Karpas-422 (cell line): ENCODE results near the gene OR4C16. TPM values are rescaled to one million over a fixed set of nuclear protein-coding genes. Genes with fewer than 3 reads are reported as not detected.

Experiments used
- DNase-seq: peaks from one replicate; pipeline ENCODE4 v3.0.0-alpha.2; 2015
- H2AFZ ChIP-seq: fragments of 200-600 bp; sonication (generic); 2 replicates; pipeline ENCODE4 v1.6.1; 2014; ENCODE audit warnings: antibody characterized with exemption, low read length, mixed read lengths
- H3K27ac ChIP-seq: fragments of 200-600 bp; sonication (generic); 2 replicates; pipeline ENCODE4 v1.5.1; 2014; ENCODE audit warnings: mild to moderate bottlenecking, low read length, moderate library complexity
- H3K27me3 ChIP-seq: fragments of 200-600 bp; sonication (generic); 2 replicates; pipeline ENCODE4 v1.6.1; 2014; ENCODE audit warnings: low read length, mixed read lengths
- H3K36me3 ChIP-seq: fragments of 200-600 bp; sonication (generic); 2 replicates; pipeline ENCODE4 v1.6.1; 2014; ENCODE audit warnings: low read length, mixed read lengths; ENCODE audit not compliant: insufficient read depth
- H3K4me1 ChIP-seq: fragments of 200-600 bp; sonication (generic); 2 replicates; pipeline ENCODE4 v1.6.1; 2014; ENCODE audit warnings: mild to moderate bottlenecking, low read length, mixed read lengths
- H3K4me2 ChIP-seq: fragments of 200-600 bp; sonication (generic); 2 replicates; pipeline ENCODE4 v1.6.1; 2014; ENCODE audit warnings: low read length, low read depth, mild to moderate bottlenecking; ENCODE audit not compliant: poor library complexity, severe bottlenecking
- H3K4me3 ChIP-seq: fragments of 200-600 bp; sonication (generic); 2 replicates; pipeline ENCODE4 v1.5.1; 2014; ENCODE audit warnings: mild to moderate bottlenecking, antibody characterized with exemption, low read length, mixed read lengths
- H3K79me2 ChIP-seq: fragments of 200-600 bp; sonication (generic); 2 replicates; pipeline ENCODE4 v1.6.1; 2014; ENCODE audit warnings: mild to moderate bottlenecking, low read length, mixed read lengths
- H3K9ac ChIP-seq: fragments of 200-600 bp; sonication (generic); 2 replicates; pipeline ENCODE4 v1.6.0; 2014; ENCODE audit warnings: low read length
- H3K9me2 ChIP-seq: fragments of 200-600 bp; sonication (generic), shearing (Covaris generic); replicated peaks from 2 replicates; pipeline ENCODE4 v1.6.0; 2014; ENCODE audit warnings: mild to moderate bottlenecking, low read length, moderate library complexity; ENCODE audit not compliant: insufficient read depth
- H3K9me3 ChIP-seq: fragments of 300-700, 200-600 bp; sonication (generic); 2 replicates; pipeline ENCODE4 v1.6.1; 2014; ENCODE audit warnings: low read length, mixed read lengths
- H4K20me1 ChIP-seq: fragments of 200-600 bp; sonication (generic); 2 replicates; pipeline ENCODE4 v1.6.1; 2014; ENCODE audit warnings: mild to moderate bottlenecking, antibody characterized with exemption, low read length, low read depth; ENCODE audit not compliant: insufficient read depth
- total RNA-seq: library from RNA; depleted of rRNA; stranded (reverse); fragments of >200 nt; shearing (Covaris generic); gene quantifications from 2 replicates; pipeline ENCODE4 v1.2.3, GENCODE V29; 2014; ENCODE audit warnings: low replicate concordance; rRNA removed

Gene OR4C16
- total RNA-seq = not detected in 2 replicates

- no peaks in the 10 kb centered on the region for H4K20me1 ChIP-seq
- H3K36me3 ChIP-seq = no peaks in the 10 kb centered on the region
- H3K4me1 ChIP-seq = no peaks in the 10 kb centered on the region
- H3K9me2 ChIP-seq = no peaks in the 10 kb centered on the region
- H3K9ac ChIP-seq = no peak within 1 kb of the TSS
- H3K9me3 ChIP-seq = peaks cover 17% of the 10 kb centered on the region
- no peak within 1 kb of the TSS for H2AFZ ChIP-seq
- no peaks in the 10 kb centered on the region for H3K79me2 ChIP-seq
- H3K27me3 ChIP-seq = no peaks in the 10 kb centered on the region
- H3K4me3 ChIP-seq = no peak within 1 kb of the TSS
- no peak within 1 kb of the TSS for H3K4me2 ChIP-seq
- H3K27ac ChIP-seq = no peak within 1 kb of the TSS
- DNase-seq = no peak
Observed at GRCh38 chr11:55571828-55572227, at the start of gene OR4C16. Gene OR4C16 (plus strand): TSS chr11:55572128. CDS start chr11:55572128, 0 bp downstream.

- Histone ChIP-seq H3K79me2 (no peaks in the 10 kb centered on the region), H2AFZ (no peak within 1 kb of the TSS)
- DNase-seq = peak; percentile 6
Observed at GRCh38 chr11:55554169-55554568, 17.8 kb upstream of the OR4C16 start, which contains the start of gene OR4C15. Gene OR4C15 (plus strand): TSS chr11:55554469. CDS start chr11:55554469, 0 bp downstream.

GRCh38 chr11:55572548-55572947 lies 620 bp downstream of the OR4C16 start:
- Histone ChIP-seq H3K79me2 (no peaks in the 10 kb centered on the region), H3K4me3 (no peak overlapping the region), H3K27me3 (no peaks in the 10 kb centered on the region), H4K20me1 (no peaks in the 10 kb centered on the region), H3K9me2 (no peaks in the 10 kb centered on the region), H3K36me3 (no peaks in the 10 kb centered on the region), H3K4me2 (no peak overlapping the region), H3K9me3 (peaks cover 20% of the 10 kb centered on the region), H3K4me1 (no peaks in the 10 kb centered on the region), H2AFZ (no peak overlapping the region), H3K27ac (no peak overlapping the region), H3K9ac (no peak overlapping the region)
- DNase-seq = no peak

More at GRCh38 chr11:55554169-55554568, 17.8 kb upstream of the OR4C16 start, which contains the start of gene OR4C15:
- Histone ChIP-seq H3K4me1 (no peaks in the 10 kb centered on the region), H3K9ac (no peak within 1 kb of the TSS), H4K20me1 (no peaks in the 10 kb centered on the region), H3K27ac (no peak within 1 kb of the TSS), H3K27me3 (no peaks in the 10 kb centered on the region), H3K9me3 (peaks cover 14% of the 10 kb centered on the region), H3K4me3 (no peak within 1 kb of the TSS), H3K9me2 (no peaks in the 10 kb centered on the region), H3K4me2 (no peak within 1 kb of the TSS), H3K36me3 (no peaks in the 10 kb centered on the region)

- Histone ChIP-seq H3K9me2 (no peaks in the 10 kb centered on the region), H2AFZ (no peak within 1 kb of the TSS), H3K4me2 (no peak within 1 kb of the TSS), H3K4me3 (no peak within 1 kb of the TSS), H4K20me1 (no peaks in the 10 kb centered on the region), H3K9me3 (no peaks in the 10 kb centered on the region), H3K36me3 (no peaks in the 10 kb centered on the region), H3K4me1 (no peaks in the 10 kb centered on the region), H3K27ac (no peak within 1 kb of the TSS), H3K27me3 (no peaks in the 10 kb centered on the region), H3K9ac (no peak within 1 kb of the TSS), H3K79me2 (no peaks in the 10 kb centered on the region)
- no peak for DNase-seq
Observed at GRCh38 chr11:55607545-55607944, 35.6 kb downstream of the OR4C16 start, which contains the start of gene OR4C11. Gene OR4C11 (minus strand): TSS chr11:55607645. CDS start chr11:55604373, 3,272 bp downstream.

Other genes starting within 250 kb of the OR4C16 start
- not detected in 2 replicates for gene OR4A16, start 228.9 kb upstream of the OR4C16 start, total RNA-seq
- not detected in 2 replicates for gene OR4A15, start 204.2 kb upstream of the OR4C16 start, total RNA-seq
- gene OR4C15, start 17.7 kb upstream of the OR4C16 start, total RNA-seq = not detected in 2 replicates
- gene OR4C11, start 35.5 kb downstream of the OR4C16 start, total RNA-seq = not detected in 2 replicates
- gene OR4P4, start 63.0 kb downstream of the OR4C16 start, total RNA-seq = not detected in 2 replicates
- gene OR4S2, start 76.2 kb downstream of the OR4C16 start, total RNA-seq = not detected in 2 replicates
- not detected in 2 replicates for gene OR4C6, start 90.1 kb downstream of the OR4C16 start, total RNA-seq
- not detected in 2 replicates for gene OR5D13, start 201.3 kb downstream of the OR4C16 start, total RNA-seq
- not detected in 2 replicates for gene OR5D14, start 223.4 kb downstream of the OR4C16 start, total RNA-seq
- gene OR5L1, start 239.2 kb downstream of the OR4C16 start, total RNA-seq = not detected in 2 replicates
- gene OR5D18, start 247.5 kb downstream of the OR4C16 start, total RNA-seq = not detected in 2 replicates